HG02973 (cell line): ENCODE results near the gene EPHX1.

ENCODE experiments used
- ATAC-seq: cut with Tn5 transposase; IDR thresholded peaks from one replicate; pipeline ENCODE4 v1.9.1; 2021; ENCODE audit warnings: moderate library complexity; ENCODE audit not compliant: unreplicated experiment

Gene EPHX1

GRCh38 chr1:225840713-225841112 is 30.8 kb downstream of the EPHX1 start:
- ATAC-seq = no peak

DNA sequence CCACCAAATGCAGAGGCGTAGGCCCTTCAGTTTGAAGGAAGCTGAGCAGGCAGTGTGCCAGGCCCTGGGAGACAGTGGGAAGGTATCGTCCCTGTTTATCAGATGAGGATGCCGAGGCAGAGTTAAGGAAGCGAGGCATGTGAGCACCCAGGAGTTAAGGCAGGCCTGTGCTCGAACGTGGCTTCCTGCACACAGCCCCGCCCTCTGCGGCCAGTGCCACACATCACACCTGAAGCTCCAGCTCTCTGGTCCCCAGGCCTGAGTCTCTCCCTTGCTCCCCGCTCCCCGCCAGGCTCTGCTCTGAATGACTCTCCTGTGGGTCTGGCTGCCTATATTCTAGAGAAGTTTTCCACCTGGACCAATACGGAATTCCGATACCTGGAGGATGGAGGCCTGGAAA is 32.1 kb downstream of the EPHX1 start:
- ATAC-seq = no peak

GRCh38 chr1:225842788-225843425 is 33.0 kb downstream of the EPHX1 start:
- ATAC-seq = no peak

- ATAC-seq = no peak
Observed at GRCh38 chr1:225843426-225843795, 33.5 kb downstream of the EPHX1 start.

- ATAC-seq = no peak
Observed at GRCh38 chr1:225844236-225845061, 34.5 kb downstream of the EPHX1 start.

- no peak for ATAC-seq
Observed at GRCh38 chr1:225845097-225845496, 35.2 kb downstream of the EPHX1 start.

DNA sequence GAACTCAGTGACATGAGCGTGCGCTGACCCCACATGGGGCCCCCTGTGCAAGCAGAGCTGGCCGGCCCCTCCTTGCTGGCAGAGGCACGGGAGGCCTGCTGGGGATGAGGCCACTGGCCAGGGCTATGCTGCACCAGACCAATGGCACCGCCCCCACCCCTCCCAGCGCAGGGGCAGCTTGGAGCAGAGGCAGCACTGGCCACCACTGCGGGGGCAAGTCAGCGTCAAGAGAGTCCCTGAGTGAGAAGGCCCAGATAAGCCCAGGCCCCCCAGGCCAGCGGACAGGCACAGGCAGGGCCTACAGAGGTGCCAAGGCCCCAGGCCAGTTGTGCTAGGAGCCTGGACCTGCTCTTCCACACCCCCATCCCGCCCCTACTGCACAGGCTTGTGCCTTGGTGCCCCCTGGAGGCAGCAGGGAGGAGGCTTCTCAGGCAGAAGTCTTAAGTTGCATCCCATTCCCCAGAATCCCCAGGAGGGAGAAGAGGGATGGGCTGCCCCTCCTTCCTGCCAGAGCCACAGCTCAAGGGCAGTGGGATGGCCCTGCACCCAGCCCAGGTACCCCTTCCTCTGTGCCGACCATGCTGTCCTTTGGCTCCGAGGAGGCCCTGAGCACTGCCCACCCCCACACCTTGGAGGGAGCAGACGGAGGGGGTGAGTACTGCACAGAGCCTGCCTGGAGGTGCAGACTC is 35.8 kb downstream of the EPHX1 start:
- no peak for ATAC-seq

GRCh38 chr1:225846331-225847310 is 36.7 kb downstream of the EPHX1 start:
- ATAC-seq = no peak

DNA sequence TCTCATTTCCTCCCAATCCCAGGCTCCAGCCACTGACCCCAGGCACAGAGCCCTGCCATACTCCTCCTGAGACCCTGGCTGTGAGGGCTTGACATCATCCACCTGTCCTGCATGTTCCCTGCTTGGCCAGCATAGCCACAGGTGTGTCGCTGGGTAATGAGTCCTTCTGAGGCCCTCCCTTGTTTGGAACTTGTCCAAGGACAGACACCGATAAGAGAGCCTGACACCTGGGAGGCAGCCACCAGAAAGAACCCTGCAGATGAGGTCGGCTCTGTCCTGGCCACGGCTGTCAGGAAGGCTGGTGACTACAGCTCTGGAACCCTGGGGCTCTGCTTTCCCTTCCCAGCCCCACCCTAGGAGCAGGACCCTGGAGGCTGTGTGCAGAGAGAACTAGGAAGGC is 37.7 kb downstream of the EPHX1 start:
- ATAC-seq = no peak

- peak; percentile 51 for ATAC-seq
Observed at GRCh38 chr1:225848030-225848955, 38.4 kb downstream of the EPHX1 start.

GRCh38 chr1:225849925-225850324 is 40.0 kb downstream of the EPHX1 start:
- ATAC-seq = no peak

DNA sequence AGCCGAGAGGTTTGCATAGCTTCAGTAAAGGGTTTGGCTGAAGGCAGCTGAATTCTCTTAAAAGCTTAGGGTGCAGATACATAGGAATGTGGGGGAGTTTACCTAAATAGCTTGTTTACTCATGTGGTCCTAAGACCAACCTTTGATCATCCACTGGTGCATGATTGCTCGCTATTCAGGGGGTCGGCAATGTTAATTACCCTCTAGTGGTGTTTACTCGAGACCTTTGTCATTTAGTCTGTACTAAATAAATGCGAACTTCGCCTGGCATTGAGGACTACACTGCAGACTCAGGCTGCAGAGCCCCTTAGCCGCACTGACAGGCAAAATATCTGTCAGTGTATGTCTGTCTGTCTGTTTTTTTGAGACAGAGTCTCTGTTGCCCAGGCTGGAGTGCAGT is 40.4 kb downstream of the EPHX1 start:
- ATAC-seq = no peak

DNA sequence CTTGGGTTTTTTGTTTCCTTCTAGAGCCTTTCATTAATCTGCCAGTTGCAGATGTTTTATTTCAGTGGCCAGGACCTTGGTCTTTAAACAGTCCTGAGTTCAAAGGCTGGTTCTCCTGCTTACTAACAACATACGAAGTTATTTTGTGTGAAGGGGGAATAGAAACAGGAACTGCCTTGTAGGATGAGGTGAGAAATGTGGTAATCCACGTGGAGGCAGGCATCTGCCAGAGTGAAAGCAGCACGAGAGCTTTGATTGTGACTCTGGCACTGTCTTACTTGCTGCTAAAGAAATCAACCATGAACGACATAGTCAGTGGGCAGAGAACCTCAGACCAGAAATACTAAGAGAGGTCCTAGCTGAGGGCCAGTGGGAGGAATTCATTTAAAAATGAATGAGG is 41.9 kb downstream of the EPHX1 start:
- ATAC-seq = peak; percentile 66

GRCh38 chr1:225852413-225853124 is 42.6 kb downstream of the EPHX1 start:
- ATAC-seq = no peak

DNA sequence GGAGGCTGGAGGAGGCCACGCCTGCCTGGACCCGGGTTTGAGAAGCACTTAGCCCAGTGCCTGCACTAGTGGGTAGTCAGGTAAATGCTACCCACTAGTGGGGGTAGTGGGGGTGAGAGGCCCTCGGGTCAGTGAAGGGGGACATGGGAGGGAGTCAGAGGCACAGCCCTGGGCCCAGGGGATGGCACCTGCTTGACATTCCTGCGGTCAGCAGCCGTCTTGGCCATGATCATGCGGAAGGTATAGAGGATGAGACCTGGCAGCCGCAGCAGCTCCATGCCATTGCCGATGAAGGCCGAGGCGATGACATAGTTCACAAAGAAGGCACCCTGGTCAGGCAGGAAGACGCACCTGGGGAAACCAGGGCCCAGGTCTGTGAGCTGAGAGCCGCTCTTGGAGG is 43.5 kb downstream of the EPHX1 start:
- ATAC-seq = no peak

DNA sequence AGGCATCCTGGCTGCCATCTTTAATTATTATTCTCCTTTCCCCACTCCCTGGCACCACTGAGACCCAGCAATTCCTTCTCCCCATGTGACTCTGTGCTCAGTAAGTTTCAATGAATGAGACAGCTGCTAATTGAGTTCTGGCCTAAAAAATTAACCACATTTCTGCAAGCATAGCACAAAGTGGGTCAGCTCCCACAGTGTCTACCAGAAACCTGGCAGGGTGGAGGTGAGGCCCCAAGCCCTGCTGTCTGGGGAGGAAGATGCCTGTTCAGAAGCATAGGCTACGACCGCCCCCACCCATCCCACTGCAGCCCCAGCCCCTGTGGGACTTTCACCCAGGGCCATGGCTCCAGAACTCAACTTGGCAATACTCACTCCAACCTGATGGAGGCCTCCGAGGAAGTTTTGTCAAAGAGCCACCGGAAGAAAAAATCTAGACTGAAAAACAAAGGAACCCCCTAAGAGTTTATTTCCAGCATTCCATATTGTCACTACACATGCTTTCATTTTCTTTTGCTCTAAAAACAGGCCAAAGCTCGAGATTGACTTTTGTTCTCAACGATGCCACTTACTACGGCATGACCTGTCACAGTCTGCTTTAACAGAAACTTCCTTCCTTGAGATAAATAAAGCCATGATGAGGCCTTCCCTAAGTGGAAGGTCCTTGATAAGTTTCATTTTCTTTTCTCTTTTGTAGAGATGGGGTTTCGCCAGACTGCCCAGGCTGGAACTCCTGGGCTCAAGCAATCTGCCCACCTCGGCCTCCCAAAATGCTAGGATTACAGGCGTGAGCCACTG is 45.8 kb downstream of the EPHX1 start:
- ATAC-seq = no peak

DNA sequence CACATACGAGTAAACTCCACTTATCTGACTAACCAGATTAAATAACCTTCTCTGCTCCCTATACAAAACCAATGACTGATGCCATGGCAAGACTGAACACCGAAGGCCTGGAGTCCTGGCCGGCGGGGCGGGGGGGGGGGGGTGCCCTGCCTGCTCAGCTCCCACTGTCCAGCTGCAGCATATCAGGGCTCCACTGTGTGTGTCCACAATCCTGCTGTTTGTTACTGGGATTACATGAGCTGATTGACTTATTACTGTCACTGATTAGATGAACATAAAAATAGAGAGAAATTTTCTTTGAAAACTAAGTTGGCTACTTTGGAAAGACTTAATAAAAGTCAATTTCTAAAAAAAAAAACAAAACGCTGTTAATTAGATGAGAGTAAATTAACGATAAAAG is 47.3 kb downstream of the EPHX1 start:
- ATAC-seq = no peak

DNA sequence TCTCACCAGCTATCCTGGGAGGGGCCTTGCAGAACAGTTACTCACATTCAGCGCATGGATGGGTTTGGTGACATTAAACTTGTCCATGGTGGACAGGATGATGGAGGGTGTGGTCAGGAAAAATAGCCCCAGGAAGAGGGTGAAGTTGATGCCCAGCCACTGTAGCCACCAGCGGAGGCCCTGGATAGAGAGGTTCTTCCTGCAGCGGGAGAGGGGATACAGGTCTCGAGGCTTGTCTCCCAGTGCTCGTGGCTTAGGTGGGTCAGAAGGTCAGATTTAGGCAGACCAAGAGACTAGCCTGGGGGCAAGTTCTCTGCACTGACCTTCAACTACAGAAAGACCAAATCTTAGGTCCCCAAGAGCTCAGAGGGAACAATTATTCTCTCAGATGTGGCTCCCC is 49.2 kb downstream of the EPHX1 start:
- ATAC-seq = no peak
